ENCODE measurements around the gene MID1.

MID1 gene

DNA sequence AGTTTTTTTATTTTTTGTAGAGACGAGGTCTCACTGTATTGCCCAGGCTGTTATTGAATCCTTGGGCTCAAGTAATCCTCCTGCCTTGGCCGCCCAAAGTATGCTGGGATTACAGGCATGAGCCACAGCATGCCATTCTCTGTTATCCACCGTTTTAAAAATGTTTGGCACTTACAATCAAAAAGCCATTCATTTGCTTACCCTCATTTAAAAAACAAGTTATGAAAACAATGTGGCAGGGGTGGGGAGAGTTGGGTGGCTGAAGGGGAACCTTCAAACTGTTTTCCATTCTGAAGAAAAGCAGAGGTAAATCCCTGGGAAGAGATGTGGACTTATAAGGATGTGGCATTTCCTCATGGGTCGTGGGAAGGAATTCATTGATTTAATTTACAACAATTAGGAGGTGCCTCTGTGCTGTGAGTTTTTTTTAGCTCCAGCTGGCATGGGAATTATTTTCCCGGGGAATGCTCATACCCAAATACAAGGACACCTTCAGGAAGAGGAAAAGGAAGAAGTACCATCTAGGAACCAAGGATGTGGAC lies 103.5 kb downstream of the MID1 start:
- H3K9ac ChIP-seq (ENCODE audit: low read length), result no peak overlapping the region
- H3K27me3 ChIP-seq (ENCODE audit: low read length), result no peaks in the 10 kb centered on the region
- no peak overlapping the region for H3K4me2 ChIP-seq (ENCODE audit: low read depth, low read length, poor library complexity, severe bottlenecking)
- H3K9me3 ChIP-seq (ENCODE audit: insufficient read depth, low read length), result no peaks in the 10 kb centered on the region
- no peaks in the 10 kb centered on the region for H3K36me3 ChIP-seq (ENCODE audit: low read length)
- H2AFZ ChIP-seq (ENCODE audit: low read depth, low read length, severe bottlenecking), result no peak overlapping the region
- H3K27ac ChIP-seq (ENCODE audit: low read depth, low read length), result no peak overlapping the region
- H4K20me1 ChIP-seq (ENCODE audit: low read depth, low read length), result no peaks in the 10 kb centered on the region
- H3F3A ChIP-seq (ENCODE audit: insufficient read depth), result no peaks in the 10 kb centered on the region
- H3K79me2 ChIP-seq (ENCODE audit: insufficient read depth, low read length), result no peaks in the 10 kb centered on the region
- H3K4me3 ChIP-seq (ENCODE audit: insufficient read depth, low read length, poor library complexity, severe bottlenecking), result no peak overlapping the region
- TF ChIP-seq CTCF (IDR thresholded peaks at IDR 0.05; ENCODE audit: insufficient read depth, low read length, poor library complexity, severe bottlenecking) (no peak), EZH2phosphoT487 (conservative IDR thresholded peaks at IDR 0.05; ENCODE audit: low read length) (no peak)
- H3K9me2 ChIP-seq (replicated peaks; ENCODE audit: insufficient read depth, low read length), result no peaks in the 10 kb centered on the region

GRCh38 chrX:10514891-10515290 lies 105.5 kb downstream of the MID1 start:
- Histone ChIP-seq H3K4me2 (ENCODE audit: low read depth, low read length, poor library complexity, severe bottlenecking) (no peak overlapping the region), H3K4me3 (ENCODE audit: insufficient read depth, low read length, poor library complexity, severe bottlenecking) (no peak overlapping the region), H3K79me2 (ENCODE audit: insufficient read depth, low read length) (no peaks in the 10 kb centered on the region), H2AFZ (ENCODE audit: low read depth, low read length, severe bottlenecking) (no peak overlapping the region), H4K20me1 (ENCODE audit: low read depth, low read length) (no peaks in the 10 kb centered on the region), H3K27me3 (ENCODE audit: low read length) (no peaks in the 10 kb centered on the region), H3K9ac (ENCODE audit: low read length) (no peak overlapping the region), H3K36me3 (ENCODE audit: low read length) (no peaks in the 10 kb centered on the region), H3K27ac (ENCODE audit: low read depth, low read length) (no peak overlapping the region), H3F3A (ENCODE audit: insufficient read depth) (no peaks in the 10 kb centered on the region), H3K9me2 (replicated peaks; ENCODE audit: insufficient read depth, low read length) (no peaks in the 10 kb centered on the region), H3K9me3 (ENCODE audit: insufficient read depth, low read length) (no peaks in the 10 kb centered on the region)
- TF ChIP-seq CTCF (IDR thresholded peaks at IDR 0.05; ENCODE audit: insufficient read depth, low read length, poor library complexity, severe bottlenecking) (no peak), EZH2phosphoT487 (conservative IDR thresholded peaks at IDR 0.05; ENCODE audit: low read length) (no peak)

- Histone ChIP-seq H3F3A (ENCODE audit: insufficient read depth) (no peaks in the 10 kb centered on the region), H2AFZ (ENCODE audit: low read depth, low read length, severe bottlenecking) (no peak overlapping the region)
Observed at GRCh38 chrX:10513974-10514373, 106.4 kb downstream of the MID1 start.

More at GRCh38 chrX:10513974-10514373, 106.4 kb downstream of the MID1 start:
- no peak overlapping the region for H3K4me3 ChIP-seq (ENCODE audit: insufficient read depth, low read length, poor library complexity, severe bottlenecking)
- no peak for TF ChIP-seq CTCF (IDR thresholded peaks at IDR 0.05; ENCODE audit: insufficient read depth, low read length, poor library complexity, severe bottlenecking)
- TF ChIP-seq EZH2phosphoT487 (conservative IDR thresholded peaks at IDR 0.05; ENCODE audit: low read length), result no peak
- H3K4me2 ChIP-seq (ENCODE audit: low read depth, low read length, poor library complexity, severe bottlenecking), result no peak overlapping the region
- H3K36me3 ChIP-seq (ENCODE audit: low read length), result no peaks in the 10 kb centered on the region
- H3K79me2 ChIP-seq (ENCODE audit: insufficient read depth, low read length), result no peaks in the 10 kb centered on the region
- H4K20me1 ChIP-seq (ENCODE audit: low read depth, low read length), result no peaks in the 10 kb centered on the region
- no peaks in the 10 kb centered on the region for H3K9me2 ChIP-seq (replicated peaks; ENCODE audit: insufficient read depth, low read length)
- no peaks in the 10 kb centered on the region for H3K27me3 ChIP-seq (ENCODE audit: low read length)
- no peak overlapping the region for H3K27ac ChIP-seq (ENCODE audit: low read depth, low read length)
- no peaks in the 10 kb centered on the region for H3K9me3 ChIP-seq (ENCODE audit: insufficient read depth, low read length)
- H3K9ac ChIP-seq (ENCODE audit: low read length), result no peak overlapping the region

Measured in SU-DHL-6 (cell line).